Fibroblast of skin of left quadriceps (primary cell): ENCODE measurements around the gene ITSN1.

Source experiments
- DNase-seq, 2 experiments: peaks; one replicate each; pipeline ENCODE4 v3.0.0-alpha.2; 2013; ENCODE audit warnings: low read depth in 2 of 2

Gene ITSN1

DNA sequence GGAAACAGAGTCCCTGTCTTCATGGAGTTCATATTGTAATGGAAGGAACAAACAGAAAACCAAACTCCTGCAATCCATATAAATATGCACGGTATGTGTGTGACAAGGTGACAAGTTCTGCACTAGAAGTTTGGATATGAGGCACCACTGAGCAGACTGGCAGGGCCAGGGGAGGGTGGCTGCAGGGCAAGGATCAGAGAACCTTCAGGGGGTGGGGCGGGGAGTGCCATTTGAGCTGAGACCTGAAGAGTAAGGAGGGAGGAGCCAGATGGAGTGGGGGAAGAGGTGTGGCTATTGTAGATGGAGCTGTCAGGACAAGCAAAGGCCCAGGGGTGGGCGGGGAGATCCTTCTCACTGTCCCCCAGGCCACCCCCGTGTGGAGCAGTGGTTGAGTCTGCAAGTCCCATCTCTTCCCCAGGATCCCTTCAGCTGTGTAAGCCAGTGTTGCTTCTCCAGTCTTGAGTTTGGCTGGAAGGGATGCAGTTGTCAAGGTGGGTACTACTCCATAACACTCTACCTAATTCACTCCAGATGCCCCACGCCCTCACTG, 196.9 kb downstream of the ITSN1 start:
- DNase-seq, result no peak

DNA sequence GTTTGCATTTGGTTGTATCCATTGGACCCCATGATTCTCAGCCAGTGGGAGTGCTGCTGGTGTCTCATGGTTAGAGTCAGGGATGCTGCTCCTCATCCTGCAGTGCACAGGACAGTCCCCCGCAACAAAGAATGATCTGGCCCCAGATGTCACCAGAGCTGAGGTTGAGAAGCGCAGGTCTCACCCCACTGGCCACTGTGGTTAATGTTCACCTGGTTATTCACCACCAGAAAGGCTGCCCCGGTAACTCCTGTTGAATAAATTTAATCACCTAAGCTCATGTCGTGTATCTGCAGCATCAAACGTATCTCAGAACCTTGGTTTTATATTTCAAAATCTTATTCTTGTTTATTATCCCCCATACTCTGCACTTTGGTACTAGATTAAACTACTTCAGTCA, 197.5 kb downstream of the ITSN1 start:
- DNase-seq, result no peak

DNA sequence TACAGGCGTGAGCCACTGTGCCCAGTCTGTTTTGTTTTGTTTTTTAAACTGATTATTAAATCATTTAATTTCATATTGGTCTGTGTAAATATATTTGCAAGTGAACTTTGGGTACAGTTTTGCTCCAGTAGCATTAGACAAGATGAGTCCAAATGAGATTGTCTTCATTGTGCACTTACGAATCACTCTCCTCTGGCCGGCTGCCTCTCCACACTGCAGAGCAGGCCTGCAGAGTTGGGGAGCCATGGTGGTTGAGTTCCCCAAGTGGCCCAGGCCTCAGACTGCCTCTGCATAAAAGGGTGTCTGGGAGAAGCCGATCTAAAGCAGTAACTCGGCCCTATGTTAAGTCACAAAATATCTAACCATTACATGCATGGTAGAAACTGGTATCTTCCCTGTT, 198.5 kb downstream of the ITSN1 start:
- no peak for DNase-seq

DNA sequence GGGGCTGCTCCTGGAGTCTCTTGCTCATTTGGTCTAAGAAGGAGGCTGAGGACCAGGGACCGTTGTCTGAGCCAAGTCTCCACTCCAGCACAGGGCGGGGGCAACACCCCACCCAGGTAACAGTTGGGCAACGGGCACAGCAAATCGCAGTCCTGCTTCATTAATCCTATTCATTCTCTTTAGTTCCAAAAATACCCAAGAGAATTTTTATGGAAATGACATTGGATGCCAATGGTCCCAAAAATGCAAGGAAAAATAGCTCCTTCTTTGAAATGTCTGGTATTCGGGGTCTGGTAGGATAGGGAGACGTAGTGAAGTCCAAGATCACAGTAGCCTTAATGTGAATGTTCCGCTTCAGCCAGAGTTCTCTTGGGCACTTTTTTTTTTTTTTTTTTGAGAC, 199.3 kb downstream of the ITSN1 start:
- no peak for DNase-seq

DNA sequence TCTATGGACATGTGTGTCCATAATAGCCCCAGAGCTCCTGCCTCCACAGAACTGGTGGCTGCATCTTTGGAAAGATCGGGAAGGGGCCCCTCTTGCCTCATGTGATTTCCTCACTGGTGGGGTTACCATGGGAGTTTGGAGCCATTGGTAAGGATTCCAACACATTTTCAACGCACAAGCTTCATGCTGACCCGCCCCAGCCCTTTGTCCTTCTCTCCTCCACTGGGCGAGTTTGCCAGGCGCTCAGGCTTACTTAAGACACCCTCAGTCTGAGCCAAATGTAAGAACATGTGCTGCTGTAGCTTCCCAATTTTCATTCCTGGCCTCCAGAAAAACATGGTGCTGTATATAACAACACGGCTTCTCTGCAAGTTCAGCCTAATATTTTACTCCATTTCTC, 200.9 kb downstream of the ITSN1 start:
- DNase-seq, result no peak

DNA sequence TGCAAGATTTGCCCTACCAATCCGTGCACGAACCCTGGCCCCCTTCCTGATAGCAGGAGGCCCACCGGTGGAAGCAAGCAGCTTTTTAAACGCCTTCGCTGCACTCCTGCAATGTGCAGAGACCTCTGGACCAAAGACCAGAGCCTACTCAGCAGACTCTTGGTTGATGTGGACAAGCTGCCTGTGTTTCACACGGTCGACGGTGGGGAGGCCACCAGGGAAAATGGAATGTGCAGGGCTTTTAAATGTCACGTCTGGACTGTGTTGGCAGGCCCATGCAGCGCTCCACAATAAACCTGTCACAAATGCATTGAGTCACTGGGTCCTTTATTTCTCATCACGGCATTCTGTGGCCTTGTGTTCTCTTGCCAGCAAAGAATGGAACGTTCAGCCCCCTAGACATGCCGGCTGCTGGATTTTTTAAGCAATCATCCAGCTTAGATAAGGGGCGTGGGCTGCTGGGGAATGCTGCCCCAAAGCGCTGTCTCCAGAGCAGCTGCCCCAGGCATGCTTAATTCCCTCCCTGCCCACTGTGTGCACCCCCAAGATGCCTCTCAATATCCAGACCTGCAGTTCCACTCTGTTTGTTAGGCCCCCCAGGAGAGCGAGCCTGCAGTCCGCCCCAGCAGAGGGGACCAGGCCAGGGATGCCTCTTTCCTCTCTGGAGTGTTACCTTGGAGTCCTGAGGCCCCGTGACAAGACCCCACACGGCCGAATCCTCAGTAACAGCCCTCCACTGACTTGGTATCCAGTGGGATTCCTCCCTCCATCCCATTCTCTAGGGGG, 202.0 kb downstream of the ITSN1 start:
- peak; percentile 8 to 20 for DNase-seq

DNA sequence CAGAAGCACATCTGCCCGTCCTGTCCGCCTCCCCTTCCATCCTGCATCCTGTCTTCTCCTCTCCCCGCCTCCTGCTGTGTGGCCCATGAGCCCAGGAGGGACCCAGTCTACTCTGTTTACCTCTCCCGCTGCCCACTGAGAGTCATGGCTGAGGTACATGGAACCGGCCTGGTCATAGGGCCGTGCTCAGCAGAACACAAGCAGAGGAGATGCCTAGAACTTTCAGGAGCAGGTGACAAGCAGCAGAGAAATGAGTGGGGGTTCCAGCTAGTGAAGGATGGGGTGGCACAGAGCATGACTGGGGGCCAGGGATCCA, 202.5 kb downstream of the ITSN1 start:
- no peak for DNase-seq

DNA sequence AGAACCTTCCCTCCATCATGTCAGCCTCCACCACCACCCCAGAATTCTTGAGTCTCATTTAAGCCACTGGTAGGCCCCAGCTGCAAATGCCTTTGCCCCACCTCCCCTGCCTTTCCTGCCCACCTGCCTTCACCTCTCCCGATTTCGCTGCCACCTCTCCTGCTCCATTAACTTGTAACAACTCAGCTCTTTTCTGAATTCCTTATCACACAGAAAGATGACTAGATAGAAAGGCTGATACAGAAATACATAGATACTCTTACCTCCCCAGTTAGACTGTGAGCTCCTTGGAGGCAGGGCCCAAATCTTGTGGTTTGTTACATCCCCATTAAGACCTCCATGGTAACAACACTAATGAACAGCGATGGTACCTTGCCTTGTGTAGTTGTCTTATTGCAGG, 203.8 kb downstream of the ITSN1 start:
- no peak for DNase-seq

DNA sequence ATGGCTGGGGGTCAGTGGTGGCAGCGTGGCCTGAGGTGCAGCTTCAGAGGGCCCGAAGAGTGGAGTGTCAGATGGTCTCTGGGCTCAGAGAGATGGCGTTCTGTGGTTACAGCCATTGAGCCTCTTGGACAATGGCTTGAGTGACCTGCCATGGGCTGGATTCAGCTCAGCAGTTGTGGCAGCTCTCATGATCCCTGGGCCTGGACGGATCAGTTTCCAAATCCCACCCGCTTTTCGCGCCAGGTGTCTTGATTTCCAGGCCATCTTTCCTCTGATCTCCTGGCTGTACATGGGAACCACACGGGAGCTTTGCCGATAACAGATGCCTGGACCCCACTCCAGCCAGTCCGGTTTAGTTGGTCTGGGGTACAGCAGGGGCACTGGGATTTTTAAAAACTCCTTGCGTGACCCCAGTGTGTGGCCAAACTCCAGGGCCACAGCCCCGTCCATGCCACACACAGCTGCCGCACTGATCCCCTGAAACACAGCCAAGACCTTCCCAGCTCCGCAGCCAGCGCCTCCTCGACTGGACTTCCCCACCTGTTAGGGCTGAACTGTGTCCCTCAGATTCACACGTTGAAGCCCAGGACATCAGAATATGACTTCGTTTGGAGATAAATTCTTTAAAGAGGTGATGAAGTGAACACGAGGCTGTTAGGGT, 205.4 kb downstream of the ITSN1 start:
- DNase-seq, result no peak

DNA sequence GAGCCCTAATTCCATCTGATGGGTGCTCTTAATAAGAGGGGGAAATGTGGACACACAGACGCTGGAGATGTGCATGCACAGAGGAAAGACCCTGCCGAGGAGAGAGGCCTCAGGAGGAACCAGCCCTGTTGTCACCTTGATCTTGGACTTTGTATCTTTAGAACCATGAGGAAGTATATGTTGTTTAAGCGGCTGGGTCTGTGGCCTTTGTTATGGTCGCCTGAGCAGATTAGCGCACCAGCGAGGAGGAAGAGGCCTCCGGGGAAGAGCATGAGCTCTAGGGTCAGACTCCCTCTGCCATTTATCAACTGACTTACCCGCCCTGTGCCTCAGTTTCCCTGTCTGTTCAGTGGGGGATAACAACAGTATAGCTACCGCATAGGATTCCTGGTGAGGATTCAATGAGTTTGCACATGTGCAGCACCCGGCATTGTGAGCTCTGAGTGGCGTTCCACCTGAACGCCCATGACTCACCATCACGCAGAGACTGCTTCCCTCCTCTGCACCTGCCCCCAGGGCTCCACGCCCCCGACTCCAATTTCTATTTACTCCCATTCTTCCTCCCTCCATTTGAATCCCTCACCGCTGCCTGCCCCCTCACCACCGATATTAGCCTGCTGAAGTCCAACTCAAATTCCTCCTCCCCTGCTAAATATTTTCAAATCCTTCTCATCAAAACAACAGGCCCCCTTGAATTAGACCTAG, 206.1 kb downstream of the ITSN1 start:
- no peak for DNase-seq

DNA sequence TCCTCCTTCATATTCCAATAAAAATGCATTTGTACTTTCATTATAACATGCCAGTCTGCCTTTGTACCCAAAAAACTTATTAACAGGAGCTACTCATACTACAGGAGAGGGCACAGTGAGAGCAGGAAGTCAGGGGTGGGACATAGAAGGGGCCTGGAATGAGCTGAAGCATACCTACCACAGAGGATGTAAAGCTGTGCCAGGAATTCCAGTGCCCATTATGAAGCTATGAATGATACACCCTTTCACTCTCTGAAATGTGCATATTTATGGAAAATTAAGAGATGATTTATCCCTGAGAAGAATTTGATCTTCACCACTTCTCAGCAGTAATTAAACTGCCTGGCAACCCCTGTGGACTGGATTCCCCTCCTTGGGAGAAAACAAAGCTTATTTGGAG, 207.5 kb downstream of the ITSN1 start:
- DNase-seq, result no peak

DNA sequence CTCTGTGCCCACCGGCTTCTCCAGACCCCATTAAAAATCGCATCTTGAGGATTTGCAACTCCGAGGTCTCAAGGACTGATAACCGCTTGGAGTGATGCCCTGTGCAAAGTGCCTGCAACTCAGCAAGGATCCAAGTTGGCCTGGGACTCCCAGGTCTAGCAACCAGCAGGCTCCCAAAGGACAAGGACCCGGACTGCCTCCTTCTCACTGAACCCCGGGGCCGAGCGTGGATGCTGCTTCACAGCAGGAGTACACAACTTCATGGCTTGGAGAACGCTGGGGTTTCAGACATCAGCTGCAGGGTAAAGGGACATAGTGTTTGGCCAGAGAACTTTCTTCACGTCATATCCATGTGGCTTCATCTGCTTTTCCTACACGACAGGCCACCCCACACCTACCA, 208.1 kb downstream of the ITSN1 start:
- DNase-seq, result no peak

DNA sequence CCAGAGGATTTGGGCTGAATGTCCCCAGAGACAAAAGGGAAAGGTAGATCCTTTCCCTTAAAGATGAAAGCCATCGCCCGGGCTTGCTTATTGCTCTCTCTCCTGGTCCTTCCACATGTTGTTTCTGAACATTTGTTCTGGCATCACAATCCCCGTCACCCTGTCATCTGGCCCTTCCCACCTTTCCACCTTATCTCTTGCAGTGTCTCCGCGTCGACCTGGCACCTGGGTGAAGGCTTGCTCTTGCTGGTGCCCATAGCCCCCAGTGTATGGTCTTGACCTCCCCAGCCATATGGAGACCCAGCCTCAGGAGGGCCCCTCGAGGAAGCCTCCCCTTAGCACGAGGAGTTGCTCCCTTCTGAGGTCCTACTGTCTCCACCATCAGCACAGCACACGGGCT, 208.7 kb downstream of the ITSN1 start:
- DNase-seq, result no peak

DNA sequence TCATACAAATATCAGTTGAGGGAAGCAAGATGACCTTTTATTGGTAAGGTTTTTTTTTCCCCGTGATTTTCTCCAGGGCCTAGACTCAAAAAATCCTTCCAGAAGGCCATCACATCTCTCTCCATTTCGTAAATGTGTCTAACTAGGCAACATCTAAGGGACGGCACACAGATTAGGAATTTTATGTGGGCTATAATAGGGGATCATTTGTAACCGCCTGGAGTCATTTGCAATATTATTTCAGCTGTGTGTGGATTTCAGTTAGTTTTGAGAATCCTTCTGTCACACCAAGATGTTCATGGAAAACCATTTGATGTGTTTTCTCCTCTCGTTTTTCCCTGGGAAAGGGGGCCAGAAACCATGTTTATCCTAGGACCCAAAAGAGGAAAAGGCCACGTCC, 210.2 kb downstream of the ITSN1 start:
- DNase-seq, result no peak

DNA sequence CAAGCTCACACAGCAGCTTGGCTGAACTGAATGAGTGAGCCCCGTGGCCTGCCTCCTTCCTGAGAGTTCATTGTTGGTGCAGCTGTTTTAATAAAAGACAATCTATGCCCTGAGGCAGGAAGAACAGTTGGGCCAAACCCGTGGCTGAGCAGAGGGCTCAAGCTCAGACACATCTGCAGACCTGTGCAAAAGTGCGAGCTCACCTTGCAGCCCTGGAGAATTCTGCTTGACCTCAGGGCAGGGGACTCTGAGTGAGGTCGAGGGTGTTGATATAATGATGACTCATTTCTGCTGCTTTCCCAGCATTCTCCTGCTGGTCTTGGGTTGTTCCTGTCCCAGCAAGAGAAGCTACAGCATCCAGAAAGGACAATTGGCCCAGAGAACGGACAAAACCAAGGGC, 212.3 kb downstream of the ITSN1 start:
- DNase-seq, result no peak

DNA sequence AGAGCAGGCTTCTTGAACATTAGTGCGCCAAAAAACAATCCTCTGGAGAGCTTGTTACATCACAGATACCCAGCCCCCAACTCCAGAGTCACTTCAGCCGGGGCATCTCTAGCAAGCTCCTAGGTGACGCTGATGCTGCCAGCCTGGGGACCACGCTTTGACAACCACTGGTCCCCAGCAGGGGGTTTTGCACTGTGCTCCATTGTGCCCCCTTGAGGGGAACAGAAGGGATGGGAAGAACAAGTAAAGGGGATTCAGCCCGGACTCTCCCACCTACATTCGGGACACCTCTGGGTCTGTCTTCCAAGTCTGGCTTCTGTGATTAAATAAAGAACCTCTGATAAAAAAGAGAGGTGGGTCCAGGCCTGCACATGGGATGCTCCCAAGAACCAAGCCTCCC, 212.9 kb downstream of the ITSN1 start:
- no peak for DNase-seq

DNA sequence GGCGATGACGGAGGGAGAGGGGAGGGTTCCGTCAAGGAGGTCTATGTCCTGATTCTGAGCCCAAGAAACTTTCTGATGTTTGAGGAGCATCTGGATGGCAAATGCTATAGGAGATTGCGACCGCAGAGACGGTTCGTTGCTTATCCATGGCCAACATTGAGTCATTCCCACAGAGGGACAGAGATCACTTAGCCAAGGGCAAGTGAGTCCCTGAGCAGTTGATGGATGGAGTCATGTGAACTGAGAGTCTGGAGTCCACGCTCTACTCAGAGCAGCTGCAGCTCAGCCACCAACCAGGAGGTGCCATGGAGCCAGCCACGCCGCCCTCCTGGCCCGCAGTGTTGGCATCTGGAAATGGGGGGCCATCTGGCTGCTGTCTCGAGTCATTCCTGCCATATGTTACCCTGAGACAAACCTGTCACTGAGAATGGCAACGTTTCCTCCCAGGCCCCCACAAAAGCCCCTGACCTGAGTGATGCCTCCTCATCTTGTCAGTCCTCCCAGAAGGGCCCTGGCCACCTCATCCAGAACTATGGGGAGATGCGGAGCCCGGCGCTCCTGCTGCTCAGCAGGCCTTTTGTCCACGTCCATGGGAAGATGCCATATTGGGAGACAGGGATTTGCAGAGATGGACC, 214.7 kb downstream of the ITSN1 start:
- no peak for DNase-seq

DNA sequence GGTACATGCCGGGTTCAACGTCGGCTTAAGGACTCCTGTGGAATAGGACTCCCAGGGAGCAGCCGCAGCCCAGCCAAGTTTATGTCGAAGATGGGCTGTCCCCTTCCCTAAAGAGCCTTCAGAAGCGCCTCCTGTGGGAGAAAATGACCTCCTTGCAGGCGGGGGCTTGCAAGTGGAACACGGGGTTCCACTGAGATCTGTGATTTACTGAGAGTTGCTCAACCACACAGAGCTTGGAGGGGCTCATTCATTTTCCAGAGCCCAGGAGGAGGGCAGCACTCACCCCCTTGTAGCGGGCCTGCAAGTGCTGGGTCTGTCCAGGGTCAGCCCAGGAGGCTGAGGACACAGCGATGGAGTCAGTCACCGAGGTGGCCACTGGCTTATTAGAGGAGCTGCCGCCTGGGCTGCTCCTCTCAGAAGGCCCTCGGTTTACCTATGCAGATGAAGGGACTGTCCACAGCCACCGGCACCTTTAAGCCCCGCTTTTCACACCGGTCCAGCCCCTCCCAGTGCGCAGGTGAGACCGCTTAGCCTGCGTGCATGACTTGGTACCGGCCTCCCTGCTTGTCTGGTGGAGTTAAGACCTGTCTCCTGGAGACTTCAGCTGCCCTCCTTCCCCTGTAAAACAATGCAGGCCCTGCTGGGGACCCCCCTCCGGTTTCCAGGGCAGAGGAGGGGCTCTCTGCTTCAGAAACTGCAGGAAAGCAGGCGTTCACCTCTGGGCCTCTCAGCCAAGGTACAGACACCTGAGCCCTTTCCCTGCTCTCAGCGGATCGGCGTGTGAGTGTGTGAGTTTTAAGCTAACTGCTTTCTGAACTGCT, 215.8 kb downstream of the ITSN1 start:
- no peak for DNase-seq

DNA sequence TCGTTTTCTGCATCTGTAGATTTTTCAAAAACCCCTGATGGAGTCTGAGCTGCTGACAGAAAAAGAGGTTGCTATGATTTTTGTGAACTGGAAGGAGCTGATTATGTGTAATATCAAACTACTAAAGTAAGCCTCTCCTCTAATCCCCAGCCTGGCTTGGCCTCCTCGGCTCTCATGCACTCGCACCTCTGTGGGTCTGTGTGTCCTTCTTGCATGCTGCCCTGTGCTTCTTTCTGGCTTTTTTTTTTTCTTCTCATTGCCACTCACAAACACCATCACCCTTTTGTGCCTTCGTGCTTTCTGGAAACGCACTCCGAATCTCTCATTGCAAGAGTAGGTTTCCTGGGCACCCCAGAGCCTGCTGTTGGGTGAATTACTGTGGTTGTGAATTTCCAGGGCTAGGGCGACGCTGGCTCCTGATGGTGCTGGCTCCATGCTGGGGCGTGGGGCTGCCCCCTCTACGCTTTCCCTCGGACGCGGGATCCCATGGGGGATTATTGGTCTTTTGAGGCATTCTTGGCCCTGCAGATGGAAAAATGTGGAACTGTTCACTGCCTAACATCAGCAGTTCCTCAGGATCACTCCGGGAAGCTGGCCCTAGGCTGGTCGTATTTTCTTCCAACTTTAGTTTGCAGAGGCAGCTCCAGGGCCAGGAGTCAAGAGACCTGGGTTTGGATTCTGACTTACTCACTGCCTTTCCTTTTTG, 216.5 kb downstream of the ITSN1 start:
- no peak for DNase-seq

DNA sequence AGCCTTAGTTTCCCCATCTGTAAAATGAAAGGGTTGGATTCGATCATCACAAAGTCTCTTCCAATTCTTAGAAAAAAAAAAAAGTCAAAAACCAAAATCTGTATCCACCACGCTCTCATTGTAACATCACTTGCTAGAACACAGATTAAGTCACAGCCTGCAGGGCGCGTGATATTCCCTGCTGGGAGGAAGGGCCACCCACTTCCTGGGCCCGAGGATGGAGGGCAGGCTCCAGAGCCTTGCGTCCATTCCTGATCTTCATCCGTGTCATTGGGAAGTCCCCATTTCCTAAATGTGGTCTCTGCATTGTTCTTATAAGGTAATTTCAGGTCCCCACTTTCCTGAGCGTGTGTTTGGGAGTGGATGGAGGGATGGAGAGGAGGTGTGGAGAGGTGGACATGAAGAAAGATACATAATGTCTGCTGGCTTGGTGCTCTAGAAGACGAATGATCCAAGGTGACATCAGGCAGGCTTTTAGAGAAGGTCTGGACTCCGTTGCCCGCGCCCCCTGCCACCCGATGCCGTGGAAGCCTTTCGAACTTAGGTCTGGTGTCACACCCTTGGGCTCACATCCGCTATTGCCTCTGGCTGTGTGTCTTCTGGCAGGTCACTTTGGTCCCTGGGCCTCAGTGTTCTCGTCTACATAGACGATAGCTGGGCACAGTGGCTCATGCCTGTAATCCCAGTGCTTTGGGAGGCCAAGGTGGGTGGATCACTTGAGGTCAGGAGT, 217.2 kb downstream of the ITSN1 start:
- no peak for DNase-seq
